ENCODE results near the gene SND1.

Gene SND1

DNA sequence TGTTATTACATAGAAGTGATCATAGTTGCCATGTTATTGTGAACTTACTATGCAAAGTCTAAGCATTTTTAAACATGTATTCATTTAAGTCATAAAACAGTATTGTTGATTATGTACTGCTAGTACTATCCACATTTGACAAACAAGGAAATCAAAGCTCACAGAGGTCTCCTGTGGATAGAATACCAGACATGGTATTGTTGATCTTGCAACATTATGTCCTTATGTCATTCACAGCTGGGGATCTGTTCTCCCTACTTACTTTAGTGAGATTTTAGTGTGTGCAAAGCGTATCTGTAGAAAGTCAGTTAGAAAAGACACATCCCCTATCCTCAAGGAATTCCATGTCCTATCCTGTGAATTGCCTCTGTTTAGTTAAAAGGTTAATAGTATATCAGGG lies 106.1 kb downstream of the SND1 start:
- Mint-ChIP-seq H3K27ac (no peak overlapping the region), H3K27me3 (no peaks in the 10 kb centered on the region), H3K4me3 (no peak overlapping the region), H3K9me3 (no peaks in the 10 kb centered on the region), H3K4me1 (peaks cover 61% of the 10 kb centered on the region)
- DNase-seq (no peak), ATAC-seq (no peak)

DNA sequence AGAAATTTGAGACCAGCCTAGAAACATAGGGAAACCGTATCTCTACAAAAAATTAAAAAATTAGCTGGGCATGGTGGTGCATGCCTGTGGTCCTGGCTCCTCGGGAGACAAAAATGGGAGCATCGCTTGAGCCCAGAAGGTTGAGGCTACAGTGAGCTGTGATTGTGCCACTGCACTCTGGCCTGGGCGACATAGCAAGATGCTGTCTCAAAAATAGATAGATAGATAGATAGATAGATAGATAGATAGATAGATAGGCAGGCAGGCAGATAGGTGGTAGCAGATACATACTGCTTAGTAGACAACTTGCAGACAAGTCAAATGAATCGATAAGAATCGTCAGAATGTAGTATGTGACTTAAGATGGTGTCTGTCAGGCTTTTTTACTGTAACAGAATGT lies 106.9 kb downstream of the SND1 start:
- H3K9me3 Mint-ChIP-seq: no peaks in the 10 kb centered on the region
- DNase-seq (no peak), ATAC-seq (no peak)
- H3K27ac Mint-ChIP-seq: no peak overlapping the region
- peaks cover 53% of the 10 kb centered on the region for H3K4me1 Mint-ChIP-seq
- H3K27me3 Mint-ChIP-seq: no peaks in the 10 kb centered on the region
- no peak overlapping the region for H3K4me3 Mint-ChIP-seq

DNA sequence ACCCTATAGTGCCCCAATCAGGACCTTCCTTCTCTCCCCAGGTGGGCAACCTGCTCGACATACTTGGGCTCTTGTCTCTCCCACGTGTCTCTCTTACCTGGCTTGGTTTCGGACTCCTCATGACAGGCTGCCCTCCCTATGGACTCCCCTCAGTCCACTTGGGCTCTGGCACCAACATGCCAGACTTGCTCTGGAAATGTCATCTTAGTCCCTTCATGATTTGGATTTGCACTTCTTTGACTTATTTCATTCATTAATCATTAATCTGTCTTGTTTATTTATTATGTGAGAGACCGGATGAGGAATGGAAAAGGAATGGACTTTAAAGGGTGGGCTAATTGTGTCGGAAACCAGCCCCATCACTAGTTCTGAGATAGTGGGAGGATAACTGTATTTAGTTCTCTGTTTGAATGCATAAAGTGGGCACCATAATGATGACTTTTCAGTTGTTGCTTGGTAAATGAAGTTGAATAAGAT lies 108.0 kb downstream of the SND1 start:
- peak overlapping the region in 1 of 2 donors; percentile 45 for H3K27ac Mint-ChIP-seq
- H3K9me3 Mint-ChIP-seq: no peaks in the 10 kb centered on the region
- no peaks in the 10 kb centered on the region for H3K27me3 Mint-ChIP-seq
- H3K4me1 Mint-ChIP-seq: peaks cover 59% of the 10 kb centered on the region
- ATAC-seq: no peak
- H3K4me3 Mint-ChIP-seq: no peak overlapping the region
- no peak for DNase-seq

DNA sequence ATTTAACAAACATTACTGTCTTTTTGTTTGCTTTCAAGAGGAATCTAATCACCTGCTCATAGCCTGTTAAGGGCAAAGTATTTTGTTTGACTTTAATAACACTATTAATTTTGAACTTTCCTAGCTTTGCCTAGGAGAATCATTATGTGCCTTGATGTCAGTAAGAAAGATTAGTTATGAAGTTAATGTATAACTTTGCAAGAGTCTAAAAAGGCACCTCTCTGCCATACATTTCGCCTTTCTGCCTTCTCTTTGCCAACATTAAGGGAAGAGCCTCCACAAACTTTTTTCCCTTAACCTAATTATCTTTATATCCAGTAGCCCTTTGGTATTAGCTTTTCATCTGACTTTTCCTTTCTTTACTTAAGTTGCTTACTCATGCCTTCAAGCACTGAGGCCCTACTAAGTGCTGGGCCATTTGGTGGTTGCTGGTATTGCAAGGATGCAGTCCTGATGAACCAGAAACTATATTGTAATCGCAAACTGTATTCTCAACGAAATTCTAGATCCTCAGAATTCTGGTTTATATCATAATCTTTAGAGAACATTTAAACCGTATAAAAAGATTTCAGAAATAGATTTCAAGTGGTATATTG lies 108.5 kb downstream of the SND1 start:
- Mint-ChIP-seq H3K9me3 (no peaks in the 10 kb centered on the region), H3K27me3 (no peaks in the 10 kb centered on the region), H3K4me1 (peaks cover 55% of the 10 kb centered on the region), H3K27ac (no peak overlapping the region), H3K4me3 (peak overlapping the region in 1 of 2 donors; percentile 23)
- DNase-seq (no peak), ATAC-seq (no peak)

DNA sequence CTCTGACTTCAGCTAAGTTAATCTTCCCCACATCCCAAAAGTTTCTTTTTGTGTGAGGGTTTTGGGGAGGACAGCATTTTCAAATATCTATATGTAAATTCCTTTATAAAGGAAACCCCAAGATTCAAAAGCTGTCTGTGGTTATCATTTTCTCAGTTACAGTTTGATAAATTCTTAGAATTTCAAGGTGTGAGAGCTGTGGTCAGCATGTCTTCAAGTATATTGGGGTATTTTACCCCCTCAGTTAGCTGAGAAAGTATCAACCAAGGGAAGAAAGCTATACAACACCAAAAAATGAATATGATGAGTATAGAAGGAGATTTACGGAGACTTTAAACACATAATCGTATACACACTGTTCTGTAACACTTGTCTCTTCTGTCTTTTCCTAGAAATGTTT lies 109.2 kb downstream of the SND1 start:
- H3K4me3 Mint-ChIP-seq: no peak overlapping the region
- no peaks in the 10 kb centered on the region for H3K9me3 Mint-ChIP-seq
- ATAC-seq (peak; percentile 49), DNase-seq (no peak)
- peaks cover 58% of the 10 kb centered on the region for H3K4me1 Mint-ChIP-seq
- no peak overlapping the region for H3K27ac Mint-ChIP-seq
- H3K27me3 Mint-ChIP-seq: no peaks in the 10 kb centered on the region

DNA sequence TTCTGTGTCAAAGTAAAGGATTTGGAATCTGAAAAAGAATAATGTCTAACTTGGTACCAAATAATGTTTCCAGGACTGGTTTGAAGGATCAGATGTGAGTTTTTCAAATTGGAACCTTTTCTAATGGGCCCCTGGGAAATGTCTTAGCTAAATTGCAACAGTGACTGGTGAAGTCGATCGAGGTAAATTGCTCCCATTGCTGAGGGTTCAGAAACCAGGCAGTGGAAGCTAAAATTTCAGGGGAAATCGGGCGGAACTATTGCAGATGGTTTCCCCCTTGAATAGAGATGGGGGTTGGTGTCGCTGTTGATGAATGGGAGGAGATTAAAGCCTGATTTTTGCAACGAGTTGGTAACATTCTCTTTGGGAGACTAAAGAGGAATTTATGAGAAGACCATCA lies 112.7 kb downstream of the SND1 start:
- H3K9me3 Mint-ChIP-seq: no peaks in the 10 kb centered on the region
- peaks cover 66% of the 10 kb centered on the region for H3K4me1 Mint-ChIP-seq
- DNase-seq (no peak), ATAC-seq (no peak)
- H3K27me3 Mint-ChIP-seq: no peaks in the 10 kb centered on the region
- no peak overlapping the region for H3K27ac Mint-ChIP-seq
- no peak overlapping the region for H3K4me3 Mint-ChIP-seq

DNA sequence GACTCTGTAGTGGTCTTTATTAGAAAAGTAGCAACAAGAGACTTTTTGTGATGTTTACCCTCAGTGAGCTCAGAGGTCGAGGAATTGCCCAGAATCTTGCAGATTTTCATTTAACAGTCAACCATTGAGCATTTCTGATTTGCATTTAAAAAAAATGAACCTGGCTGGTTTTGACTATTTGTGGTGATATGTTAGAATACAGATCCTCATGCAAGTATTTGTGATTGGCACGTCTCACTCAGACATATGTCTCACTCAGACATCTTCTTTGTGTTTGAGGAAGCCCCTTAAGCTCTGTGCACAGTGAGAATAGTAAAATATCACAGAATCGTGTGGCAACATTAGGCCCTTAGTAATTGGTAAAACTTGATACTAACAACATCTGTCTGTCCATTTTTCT lies 113.2 kb downstream of the SND1 start:
- Mint-ChIP-seq H3K4me1 (peaks cover 66% of the 10 kb centered on the region), H3K4me3 (no peak overlapping the region), H3K9me3 (no peaks in the 10 kb centered on the region), H3K27me3 (no peaks in the 10 kb centered on the region), H3K27ac (no peak overlapping the region)
- ATAC-seq (no peak), DNase-seq (no peak)

DNA sequence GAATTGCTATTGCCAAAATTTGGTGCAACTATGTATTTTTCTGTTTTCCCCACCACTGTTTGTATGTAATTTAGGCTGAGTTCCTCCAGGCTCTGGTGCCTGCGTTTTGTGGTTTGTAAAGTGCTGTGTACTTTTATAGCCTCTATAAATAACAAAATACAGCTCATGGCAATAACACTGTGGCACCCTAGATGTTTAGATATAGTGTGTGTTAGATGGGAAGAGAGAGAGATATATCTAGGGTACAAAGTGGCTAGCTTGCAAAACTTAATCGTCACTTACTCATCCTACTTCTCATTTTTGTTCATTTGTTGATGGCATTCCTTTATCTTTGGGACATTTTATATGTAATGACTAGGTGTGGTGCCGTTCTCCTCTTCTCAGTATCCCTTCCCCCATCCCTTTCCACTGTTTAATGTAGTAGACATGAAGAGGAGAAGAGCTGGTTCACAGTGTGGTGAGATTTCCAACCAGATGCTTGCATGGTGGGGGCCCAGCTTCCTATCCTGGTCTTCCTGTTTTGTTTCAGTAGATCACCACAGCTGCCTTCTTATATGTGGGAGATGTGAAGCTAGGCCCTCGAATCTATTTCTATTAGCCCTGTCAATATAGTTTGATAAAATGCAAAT lies 115.0 kb downstream of the SND1 start:
- ATAC-seq (no peak), DNase-seq (no peak)
- peaks cover 55% of the 10 kb centered on the region for H3K4me1 Mint-ChIP-seq
- no peaks in the 10 kb centered on the region for H3K27me3 Mint-ChIP-seq
- H3K4me3 Mint-ChIP-seq: no peak overlapping the region
- no peaks in the 10 kb centered on the region for H3K9me3 Mint-ChIP-seq
- H3K27ac Mint-ChIP-seq: no peak overlapping the region

DNA sequence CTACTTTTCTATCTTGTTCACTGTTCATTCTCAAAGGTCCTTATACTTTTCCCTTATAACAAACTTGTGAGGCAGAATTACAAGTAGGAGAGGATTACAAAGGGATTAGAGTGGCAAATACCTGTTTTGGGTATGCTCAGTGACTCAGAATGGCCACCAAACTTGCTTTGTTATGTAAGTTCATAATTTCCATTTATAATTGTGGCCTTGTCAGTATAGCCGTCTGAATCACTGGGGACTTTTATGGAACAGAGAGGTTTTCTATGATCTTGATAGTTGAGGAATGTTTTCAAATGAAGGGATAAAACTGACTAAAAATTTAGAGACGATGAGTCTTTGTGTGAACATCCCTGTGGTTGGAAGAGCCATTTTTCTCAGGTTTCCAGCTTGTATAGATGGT lies 116.2 kb downstream of the SND1 start:
- H3K27me3 Mint-ChIP-seq: no peaks in the 10 kb centered on the region
- ATAC-seq (no peak), DNase-seq (no peak)
- no peak overlapping the region for H3K4me3 Mint-ChIP-seq
- H3K27ac Mint-ChIP-seq: no peak overlapping the region
- H3K4me1 Mint-ChIP-seq: peaks cover 52% of the 10 kb centered on the region
- no peaks in the 10 kb centered on the region for H3K9me3 Mint-ChIP-seq

DNA sequence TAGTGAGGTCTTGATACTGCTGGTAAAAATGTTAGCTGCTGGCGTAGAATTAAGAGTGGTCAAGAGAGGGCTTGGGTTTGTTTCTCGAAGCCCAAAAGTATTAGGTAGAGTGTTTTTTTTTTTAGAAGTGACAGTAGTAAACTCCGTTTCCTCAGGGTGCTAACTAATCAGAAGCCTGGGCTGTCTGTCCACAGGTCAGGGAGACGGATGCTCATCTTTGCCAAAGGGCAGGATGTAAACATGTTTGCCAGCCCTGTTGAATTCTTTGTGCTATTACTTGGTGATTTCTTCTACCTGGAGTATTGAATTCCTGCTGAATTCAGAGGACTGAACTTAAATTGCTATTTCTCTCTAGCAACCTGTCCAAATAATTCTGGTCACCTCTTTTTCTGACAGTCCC lies 117.1 kb downstream of the SND1 start:
- ATAC-seq (no peak), DNase-seq (no peak)
- H3K27me3 Mint-ChIP-seq: no peaks in the 10 kb centered on the region
- peaks cover 52% of the 10 kb centered on the region for H3K4me1 Mint-ChIP-seq
- H3K4me3 Mint-ChIP-seq: no peak overlapping the region
- H3K27ac Mint-ChIP-seq: no peak overlapping the region
- H3K9me3 Mint-ChIP-seq: no peaks in the 10 kb centered on the region

DNA sequence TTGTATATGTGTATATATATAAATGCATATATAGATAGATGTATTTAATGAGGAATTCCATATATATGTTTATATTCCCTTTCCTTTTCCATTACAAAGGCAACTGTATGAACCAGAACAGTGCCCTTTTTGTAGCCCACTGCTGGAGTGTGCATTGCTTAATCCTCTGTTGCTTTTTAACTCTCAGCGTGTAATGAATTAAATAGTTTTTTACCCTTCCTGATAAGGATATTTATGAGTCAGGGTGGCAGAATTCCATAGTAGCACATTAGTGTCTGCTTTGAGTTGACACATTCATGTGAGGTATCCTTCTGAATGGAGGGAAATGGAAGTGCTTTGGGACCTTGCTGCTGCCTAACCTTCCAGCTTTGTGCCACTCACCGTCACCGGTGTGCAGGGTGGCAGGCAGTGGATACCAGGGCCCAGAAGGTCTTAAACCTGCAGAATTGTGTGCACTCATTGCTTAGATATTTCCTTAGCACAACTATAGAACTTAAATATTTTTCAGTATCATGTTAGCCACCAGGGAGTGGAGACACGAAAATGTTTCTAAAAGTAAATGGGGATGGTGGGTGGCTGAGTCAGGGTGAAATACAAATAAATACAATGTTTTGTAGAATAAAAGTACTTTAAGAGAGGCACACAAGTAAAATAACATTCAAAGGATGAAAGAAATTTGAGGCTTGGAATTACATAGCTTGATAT lies 117.9 kb downstream of the SND1 start:
- no peaks in the 10 kb centered on the region for H3K9me3 Mint-ChIP-seq
- H3K27ac Mint-ChIP-seq: no peak overlapping the region
- ATAC-seq: no peak
- DNase-seq: no peak
- H3K4me1 Mint-ChIP-seq: peaks cover 53% of the 10 kb centered on the region
- H3K4me3 Mint-ChIP-seq: no peak overlapping the region
- no peaks in the 10 kb centered on the region for H3K27me3 Mint-ChIP-seq

DNA sequence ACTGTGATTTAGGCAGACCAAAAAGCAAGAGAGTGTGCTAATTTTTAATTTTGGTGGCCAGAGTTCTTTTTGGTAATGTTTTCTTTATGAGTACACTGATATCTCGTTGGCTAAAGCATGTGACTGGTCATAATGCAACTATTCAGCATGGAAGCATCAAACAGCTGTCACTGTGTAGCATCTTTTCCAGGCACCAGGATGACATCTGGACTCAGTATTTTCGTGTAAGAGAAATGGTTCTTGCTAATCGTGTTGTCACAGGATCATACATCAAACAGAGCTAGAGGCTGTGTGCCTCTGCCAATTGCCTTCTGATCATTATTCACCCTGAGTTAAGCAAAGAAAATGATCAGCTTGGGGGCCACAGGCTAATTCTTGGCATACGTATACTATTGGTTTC lies 118.9 kb downstream of the SND1 start:
- DNase-seq (no peak), ATAC-seq (no peak)
- Mint-ChIP-seq H3K4me3 (no peak overlapping the region), H3K27me3 (no peaks in the 10 kb centered on the region), H3K9me3 (no peaks in the 10 kb centered on the region), H3K4me1 (peaks cover 51% of the 10 kb centered on the region), H3K27ac (no peak overlapping the region)

DNA sequence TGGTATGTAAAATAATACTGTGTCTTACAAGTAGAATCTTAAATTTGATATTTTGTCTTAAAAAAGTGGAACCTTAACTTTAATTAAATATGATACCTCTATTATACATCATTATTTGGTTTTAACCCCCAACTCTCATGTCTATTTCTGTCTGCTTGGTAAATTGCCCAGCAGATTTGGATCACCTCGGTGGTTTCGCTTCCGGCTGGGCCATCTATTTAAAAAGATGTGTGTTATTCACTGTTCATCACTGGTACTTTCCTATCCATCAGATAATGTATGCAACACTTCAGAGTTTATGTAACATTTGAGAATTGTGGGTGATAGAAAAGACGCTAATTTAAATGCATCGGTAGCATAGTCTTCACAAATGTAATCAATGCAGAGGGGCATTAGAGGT lies 119.7 kb downstream of the SND1 start:
- Mint-ChIP-seq H3K27me3 (no peaks in the 10 kb centered on the region), H3K27ac (no peak overlapping the region), H3K4me3 (no peak overlapping the region), H3K9me3 (no peaks in the 10 kb centered on the region), H3K4me1 (peaks cover 43% of the 10 kb centered on the region)
- no peak for ATAC-seq
- DNase-seq: no peak

DNA sequence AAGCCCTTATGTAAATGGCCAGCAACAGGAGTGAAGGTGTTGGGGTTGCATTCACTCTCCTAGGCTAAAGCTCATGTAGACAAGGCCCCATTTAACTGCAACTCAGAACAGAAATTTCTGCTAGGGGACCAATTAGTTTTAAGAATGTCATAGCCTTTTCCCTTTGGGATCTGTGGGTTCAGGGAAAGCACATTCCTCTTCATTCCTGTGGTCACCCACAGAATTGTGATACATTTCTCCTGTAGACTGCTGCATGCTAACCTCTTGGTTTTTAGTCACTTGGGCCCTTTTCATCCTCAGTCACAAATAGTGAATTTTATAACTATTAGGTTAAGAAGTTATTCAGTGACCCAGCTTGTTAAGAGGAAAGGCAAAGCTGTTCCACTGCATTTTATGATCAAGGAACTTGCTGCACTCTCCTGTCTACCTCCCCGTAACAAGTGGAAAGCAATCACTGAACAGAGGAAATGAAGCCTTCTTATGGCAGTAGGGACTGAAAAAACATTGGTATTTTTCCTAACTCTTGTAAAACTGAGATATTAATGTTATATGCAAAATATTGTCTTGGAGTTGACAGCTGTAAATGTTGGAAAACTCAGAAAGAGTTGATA lies 124.9 kb downstream of the SND1 start:
- ATAC-seq (no peak), DNase-seq (no peak)
- no peaks in the 10 kb centered on the region for H3K27me3 Mint-ChIP-seq

DNA sequence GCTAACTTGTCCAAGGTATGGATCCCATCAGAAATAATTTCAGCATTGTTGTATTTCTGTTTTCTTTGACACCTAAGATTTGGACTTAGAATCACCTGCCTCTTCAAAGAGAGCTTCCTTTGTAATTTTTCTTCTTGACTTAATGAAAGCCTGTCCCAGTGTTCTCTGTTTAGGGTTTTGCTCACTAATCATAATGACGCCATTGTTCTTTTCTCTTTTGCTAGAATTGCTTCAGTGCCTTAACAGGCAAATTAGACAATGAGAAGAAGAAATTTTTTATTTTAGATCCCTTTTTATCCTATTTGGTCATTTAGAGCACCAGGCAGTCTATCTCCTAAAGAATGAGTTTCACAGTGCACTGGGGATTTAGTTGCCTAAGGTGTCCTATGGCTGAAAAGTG lies 128.5 kb downstream of the SND1 start:
- ATAC-seq: no peak

More for the DNA sequence above, 124.9 kb downstream of the SND1 start:
- H3K27ac Mint-ChIP-seq: no peak overlapping the region
- peaks cover 20% of the 10 kb centered on the region for H3K4me1 Mint-ChIP-seq
- H3K4me3 Mint-ChIP-seq: no peak overlapping the region
- H3K9me3 Mint-ChIP-seq: no peaks in the 10 kb centered on the region

DNA sequence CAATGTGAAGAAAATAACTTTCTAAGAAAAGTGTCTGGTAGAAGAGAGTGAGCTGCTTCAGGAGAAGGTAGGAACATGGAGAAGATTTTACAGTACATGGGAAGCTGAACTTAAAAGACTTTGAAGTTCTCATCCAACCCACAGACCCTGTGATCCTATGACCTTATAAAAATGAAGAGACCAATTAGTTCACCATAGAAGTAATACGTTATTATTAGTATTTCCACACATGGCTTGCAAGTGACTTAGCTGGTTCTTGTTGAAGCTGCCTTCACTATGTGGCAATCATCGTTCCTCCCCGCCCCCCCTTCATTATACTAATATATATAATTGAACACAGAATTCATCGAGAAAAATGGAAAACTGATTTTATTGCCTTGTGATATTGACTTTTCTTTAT lies 129.1 kb downstream of the SND1 start:
- Mint-ChIP-seq H3K4me3 (no peak overlapping the region), H3K4me1 (peaks cover 17% of the 10 kb centered on the region), H3K9me3 (no peaks in the 10 kb centered on the region), H3K27ac (no peak overlapping the region), H3K27me3 (no peaks in the 10 kb centered on the region)
- DNase-seq (no peak), ATAC-seq (no peak)

More for the DNA sequence above, 128.5 kb downstream of the SND1 start:
- Mint-ChIP-seq H3K9me3 (no peaks in the 10 kb centered on the region), H3K4me1 (peaks cover 17% of the 10 kb centered on the region), H3K27ac (peak overlapping the region in 1 of 2 donors; percentile 14), H3K27me3 (no peaks in the 10 kb centered on the region), H3K4me3 (no peak overlapping the region)
- no peak for DNase-seq
